Measurements from ENCODE around the gene MAP1LC3B. TPM values are rescaled to one million over a fixed set of nuclear protein-coding genes. Genes with fewer than 3 reads are reported as not detected.

The MAP1LC3B gene
- total RNA-seq, 3 donors from 2014 or later, result 66.5 to 82.9 (median 67.3) TPM

DNA sequence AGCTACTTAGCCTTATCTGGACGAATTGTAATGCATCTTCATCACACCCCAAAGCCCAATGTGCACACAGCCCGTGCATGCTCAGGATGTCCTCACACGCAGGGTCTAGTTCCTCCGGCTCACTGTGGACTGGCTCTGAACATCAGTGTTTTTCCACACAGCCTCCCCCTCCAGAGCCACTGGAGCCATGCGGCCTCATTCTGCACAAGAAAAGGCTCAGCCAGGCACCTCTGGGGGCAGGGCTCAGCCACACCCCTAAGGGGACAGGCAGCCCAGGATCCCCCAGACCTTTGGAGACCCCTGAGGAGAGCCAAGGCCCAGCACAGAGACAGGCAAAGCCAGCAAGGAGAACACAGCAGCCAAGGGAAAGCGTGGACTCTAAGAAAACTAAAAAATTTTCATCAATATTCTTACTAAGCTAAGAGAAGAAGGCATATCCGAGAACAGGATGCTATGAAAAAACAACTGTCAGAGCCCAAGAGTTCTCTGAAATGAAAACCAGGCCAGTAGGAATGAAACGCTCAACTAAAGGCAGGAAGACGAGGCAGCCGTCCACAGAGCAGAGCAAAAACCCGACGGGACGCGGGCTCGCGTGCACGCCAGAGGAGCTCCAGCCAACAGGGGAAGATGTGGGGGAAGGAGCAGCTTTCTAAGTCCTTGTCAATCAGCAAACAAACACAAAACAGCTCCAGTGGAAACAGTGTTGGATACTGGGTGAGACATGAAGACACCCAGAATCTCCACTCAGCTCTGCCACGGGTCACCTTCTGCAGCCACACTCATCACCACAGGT lies 34.5 kb downstream of the MAP1LC3B start:
- H3K36me3 ChIP-seq (ENCODE audit: low read depth), result no peaks in the 10 kb centered on the region

DNA sequence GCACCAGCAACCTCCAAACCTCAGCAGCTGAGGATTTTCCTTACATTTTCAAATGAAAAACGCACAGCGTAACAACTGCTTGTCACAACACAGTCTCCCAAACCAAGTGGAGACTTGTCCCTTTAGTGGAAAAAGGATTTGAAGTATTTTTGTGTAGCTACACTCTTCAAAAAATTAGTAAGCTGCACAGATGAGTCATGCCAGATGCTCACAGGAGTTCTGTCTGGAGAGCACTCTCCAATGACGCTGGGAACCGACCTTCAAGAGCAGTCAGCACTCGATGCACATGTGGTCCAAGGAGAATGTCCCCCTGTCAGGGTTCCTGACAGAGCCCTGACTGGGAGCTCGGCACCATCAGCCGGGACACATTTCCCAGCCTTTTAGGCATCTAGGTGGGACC lies 39.8 kb downstream of the MAP1LC3B start:
- intact Hi-C loops (cut with DNase I, micrococcal nuclease), result no loop called here
- Histone ChIP-seq H3K9me3 (no peaks in the 10 kb centered on the region), H3K4me3 (no peak overlapping the region), H3K36me3 (ENCODE audit: low read depth) (no peaks in the 10 kb centered on the region), H3K4me1 (ENCODE audit: low read depth) (no peaks in the 10 kb centered on the region)
- peak in 1 of 3 donors; percentile 2 for DNase-seq
- TF ChIP-seq, protein P1, sequence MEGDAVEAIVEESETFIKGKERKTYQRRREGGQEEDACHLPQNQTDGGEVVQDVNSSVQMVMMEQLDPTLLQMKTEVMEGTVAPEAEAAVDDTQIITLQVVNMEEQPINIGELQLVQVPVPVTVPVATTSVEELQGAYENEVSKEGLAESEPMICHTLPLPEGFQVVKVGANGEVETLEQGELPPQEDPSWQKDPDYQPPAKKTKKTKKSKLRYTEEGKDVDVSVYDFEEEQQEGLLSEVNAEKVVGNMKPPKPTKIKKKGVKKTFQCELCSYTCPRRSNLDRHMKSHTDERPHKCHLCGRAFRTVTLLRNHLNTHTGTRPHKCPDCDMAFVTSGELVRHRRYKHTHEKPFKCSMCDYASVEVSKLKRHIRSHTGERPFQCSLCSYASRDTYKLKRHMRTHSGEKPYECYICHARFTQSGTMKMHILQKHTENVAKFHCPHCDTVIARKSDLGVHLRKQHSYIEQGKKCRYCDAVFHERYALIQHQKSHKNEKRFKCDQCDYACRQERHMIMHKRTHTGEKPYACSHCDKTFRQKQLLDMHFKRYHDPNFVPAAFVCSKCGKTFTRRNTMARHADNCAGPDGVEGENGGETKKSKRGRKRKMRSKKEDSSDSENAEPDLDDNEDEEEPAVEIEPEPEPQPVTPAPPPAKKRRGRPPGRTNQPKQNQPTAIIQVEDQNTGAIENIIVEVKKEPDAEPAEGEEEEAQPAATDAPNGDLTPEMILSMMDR (IDR thresholded peaks at IDR 0.05), result no peak
- ATAC-seq, result no peak

More for the DNA sequence above, 34.5 kb downstream of the MAP1LC3B start:
- no peaks in the 10 kb centered on the region for H3K9me3 ChIP-seq
- ATAC-seq (no peak), DNase-seq (peak in 1 of 3 donors; percentile 10)
- no peaks in the 10 kb centered on the region for H3K4me1 ChIP-seq (ENCODE audit: low read depth)
- TF ChIP-seq, protein P1 (IDR thresholded peaks at IDR 0.05), result no peak
- intact Hi-C loops (cut with DNase I, micrococcal nuclease), result no loop called here
- no peak overlapping the region for H3K4me3 ChIP-seq

DNA sequence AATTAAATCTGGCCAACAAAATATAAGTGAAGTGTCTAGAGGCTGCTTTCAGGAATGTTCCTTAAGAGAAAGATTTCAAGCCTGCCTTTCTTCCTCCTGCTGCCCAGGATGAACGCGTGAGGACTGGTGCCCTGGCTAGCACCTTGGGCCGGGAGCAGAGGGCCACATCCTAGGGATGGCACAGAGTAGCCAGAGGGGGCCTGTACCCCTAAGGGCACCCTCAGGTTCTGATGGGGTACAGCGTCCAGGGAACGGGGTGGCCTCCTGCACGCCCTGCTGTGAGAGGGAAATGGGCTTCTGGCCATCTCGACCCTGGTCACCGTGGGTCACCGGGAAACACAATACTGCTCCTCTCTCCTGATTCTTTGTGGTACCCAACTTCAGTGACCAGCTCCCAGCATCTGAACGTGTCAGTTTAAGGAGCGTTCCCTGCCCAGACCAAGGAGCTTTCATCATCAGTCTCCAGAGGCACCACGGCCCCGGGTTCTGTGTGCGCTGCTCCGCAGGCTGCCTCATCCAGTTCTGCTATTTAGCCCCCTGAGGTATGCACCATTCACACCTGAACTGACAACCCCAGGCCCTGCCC lies 40.3 kb downstream of the MAP1LC3B start:
- Histone ChIP-seq H3K9me3 (no peaks in the 10 kb centered on the region), H3K4me1 (ENCODE audit: low read depth) (no peaks in the 10 kb centered on the region), H3K4me3 (no peak overlapping the region), H3K36me3 (ENCODE audit: low read depth) (no peaks in the 10 kb centered on the region)
- intact Hi-C loops (cut with DNase I, micrococcal nuclease), result no loop called here
- TF ChIP-seq, protein P1 (IDR thresholded peaks at IDR 0.05), result no peak
- DNase-seq, result peak in 1 of 3 donors; percentile 12
- no peak for ATAC-seq

DNA sequence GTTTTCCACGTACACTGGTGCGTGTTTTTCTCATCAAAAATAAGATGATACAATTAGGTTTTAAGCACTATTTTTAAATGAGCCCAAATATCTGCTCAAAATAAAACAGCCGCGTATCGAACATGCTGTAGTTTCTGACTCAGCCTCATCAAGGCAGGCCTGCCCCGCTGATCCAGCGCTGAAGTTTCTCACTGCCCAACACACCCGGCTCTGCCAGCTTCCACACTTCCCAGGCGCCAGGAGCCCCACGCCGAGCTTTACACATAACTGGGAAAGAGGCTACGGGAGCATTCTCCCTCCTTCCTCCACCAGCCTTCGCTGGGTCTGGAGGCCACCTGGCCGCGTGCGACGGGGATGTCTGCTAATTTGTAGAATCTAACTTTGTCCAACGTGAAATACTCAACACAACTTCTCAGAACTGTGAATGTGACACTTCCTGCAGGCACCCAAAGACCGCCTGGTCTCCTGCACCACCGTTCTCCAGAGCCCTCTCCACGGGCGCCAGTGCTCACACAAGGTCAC lies 42.1 kb downstream of the MAP1LC3B start:
- H3K4me1 ChIP-seq (ENCODE audit: low read depth), result no peaks in the 10 kb centered on the region
- no peaks in the 10 kb centered on the region for H3K36me3 ChIP-seq (ENCODE audit: low read depth)
- DNase-seq (peak in 1 of 3 donors; percentile 10), ATAC-seq (no peak)
- H3K4me3 ChIP-seq, result no peak overlapping the region
- TF ChIP-seq, protein P1 (IDR thresholded peaks at IDR 0.05), result no peak
- H3K9me3 ChIP-seq, result no peaks in the 10 kb centered on the region
- intact Hi-C loops (cut with DNase I, micrococcal nuclease), result no loop called here

DNA sequence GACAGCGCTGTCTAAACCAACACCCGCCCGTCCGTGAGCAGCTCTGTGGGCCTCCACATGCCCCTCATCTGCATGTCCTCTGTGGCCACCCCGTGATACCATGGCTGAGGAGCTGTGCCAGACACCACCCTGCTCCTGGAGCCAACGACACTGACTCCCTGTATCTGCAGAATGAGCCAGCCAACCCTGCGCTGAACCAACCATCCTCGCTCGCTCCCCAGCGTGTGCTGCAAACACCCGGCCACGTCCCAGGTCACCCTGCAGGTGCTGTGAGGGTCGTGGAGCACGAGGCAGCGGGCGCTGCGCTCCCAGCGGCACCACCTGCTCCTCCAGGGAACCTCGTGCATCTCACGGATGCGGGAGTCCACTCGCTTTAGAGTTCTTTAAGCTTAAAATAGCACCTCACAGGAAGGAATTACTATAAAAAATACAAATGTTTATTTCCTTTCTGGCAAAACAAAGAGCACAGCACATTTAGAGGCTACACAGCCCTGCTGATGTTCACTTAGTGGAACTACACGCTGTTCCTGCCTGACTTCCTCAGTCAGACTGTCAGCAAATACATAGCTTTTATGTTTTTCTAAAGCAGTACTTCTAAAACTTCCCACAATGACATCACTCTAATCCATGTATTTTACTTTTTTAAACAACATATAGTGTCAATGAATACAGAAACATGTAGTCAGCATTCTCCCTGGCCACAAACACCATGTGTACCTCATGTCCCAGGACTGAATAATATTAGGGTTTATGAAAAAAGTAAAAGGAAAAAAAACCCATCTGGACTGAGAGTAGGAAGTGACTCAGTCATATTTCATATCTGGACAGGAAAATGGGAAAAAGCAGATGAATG lies 43.5 kb downstream of the MAP1LC3B start:
- no peaks in the 10 kb centered on the region for H3K4me1 ChIP-seq (ENCODE audit: low read depth)
- intact Hi-C loops (cut with DNase I, micrococcal nuclease), result no loop called here
- peak in 1 of 3 donors; percentile 20 for DNase-seq
- TF ChIP-seq, protein P1 (IDR thresholded peaks at IDR 0.05), result no peak
- no peak overlapping the region for H3K4me3 ChIP-seq
- no peaks in the 10 kb centered on the region for H3K36me3 ChIP-seq (ENCODE audit: low read depth)
- ATAC-seq, result peak; percentile 19
- no peaks in the 10 kb centered on the region for H3K9me3 ChIP-seq
